ENCODE results near the gene KCNH6. TPM values are rescaled to one million over a fixed set of nuclear protein-coding genes. Genes with fewer than 3 reads are reported as not detected.

The KCNH6 gene
- total and polyA plus RNA-seq, 7 donors, result 0.13 TPM; not detected in 6

DNA sequence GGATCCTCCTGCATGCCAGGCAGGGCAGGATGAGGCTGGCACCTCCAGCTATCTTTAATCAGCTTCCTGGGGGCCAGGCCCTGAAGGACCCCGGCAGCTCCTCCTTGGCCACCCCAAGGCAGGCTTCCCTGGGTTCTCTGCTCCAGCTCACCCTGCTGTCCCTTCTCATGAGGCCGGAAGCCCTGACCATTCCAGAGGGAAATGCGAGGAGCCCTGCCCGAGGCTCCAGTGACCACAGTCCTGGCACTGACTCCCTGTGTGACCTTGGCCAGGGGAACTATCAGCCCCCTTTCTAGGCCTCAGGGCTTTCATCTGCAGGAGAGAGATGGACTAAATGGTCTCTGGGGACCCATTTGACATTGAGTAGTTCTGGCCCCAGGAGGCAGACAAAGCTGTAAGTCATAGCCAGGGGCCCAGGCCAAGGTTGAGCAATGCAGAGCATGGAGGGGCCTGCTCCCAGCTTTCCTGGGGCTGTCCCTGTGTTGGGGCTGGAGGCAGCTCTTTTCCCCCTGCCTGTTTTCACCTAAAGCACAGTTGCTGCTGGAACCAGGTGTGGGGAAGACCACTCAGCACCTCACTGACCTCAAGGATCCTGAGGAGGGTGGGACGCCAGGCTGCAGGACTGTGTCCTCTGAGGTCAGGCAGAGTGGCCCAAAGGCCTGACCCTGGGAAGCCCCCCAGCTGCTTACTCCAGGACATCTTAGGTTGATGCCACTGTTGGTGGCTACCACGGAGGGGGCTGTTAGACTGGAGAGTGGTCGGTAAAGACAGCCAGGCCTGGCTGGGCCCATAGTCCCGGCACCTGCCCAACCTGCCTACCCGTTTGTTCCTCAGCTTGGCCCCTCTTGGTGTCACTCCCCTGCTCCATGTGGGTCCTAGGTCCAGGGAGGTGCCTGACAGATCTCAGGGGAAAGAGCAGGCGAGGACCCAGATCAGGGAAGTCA lies 8.1 kb downstream of the KCNH6 start:
- Histone ChIP-seq H3K27ac (no peak overlapping the region), H3K4me1 (no peaks in the 10 kb centered on the region), H3K9me3 (no peaks in the 10 kb centered on the region), H3K27me3 (no peaks in the 10 kb centered on the region), H3K36me3 (no peaks in the 10 kb centered on the region), H3K4me3 (no peak overlapping the region)
- TF ChIP-seq POLR2AphosphoS5 (IDR thresholded peaks at IDR 0.05) (no peak), POLR2A (IDR thresholded peaks at IDR 0.05) (no peak), EP300 (IDR thresholded peaks at IDR 0.05) (no peak)
- TF ChIP-seq, protein P1, sequence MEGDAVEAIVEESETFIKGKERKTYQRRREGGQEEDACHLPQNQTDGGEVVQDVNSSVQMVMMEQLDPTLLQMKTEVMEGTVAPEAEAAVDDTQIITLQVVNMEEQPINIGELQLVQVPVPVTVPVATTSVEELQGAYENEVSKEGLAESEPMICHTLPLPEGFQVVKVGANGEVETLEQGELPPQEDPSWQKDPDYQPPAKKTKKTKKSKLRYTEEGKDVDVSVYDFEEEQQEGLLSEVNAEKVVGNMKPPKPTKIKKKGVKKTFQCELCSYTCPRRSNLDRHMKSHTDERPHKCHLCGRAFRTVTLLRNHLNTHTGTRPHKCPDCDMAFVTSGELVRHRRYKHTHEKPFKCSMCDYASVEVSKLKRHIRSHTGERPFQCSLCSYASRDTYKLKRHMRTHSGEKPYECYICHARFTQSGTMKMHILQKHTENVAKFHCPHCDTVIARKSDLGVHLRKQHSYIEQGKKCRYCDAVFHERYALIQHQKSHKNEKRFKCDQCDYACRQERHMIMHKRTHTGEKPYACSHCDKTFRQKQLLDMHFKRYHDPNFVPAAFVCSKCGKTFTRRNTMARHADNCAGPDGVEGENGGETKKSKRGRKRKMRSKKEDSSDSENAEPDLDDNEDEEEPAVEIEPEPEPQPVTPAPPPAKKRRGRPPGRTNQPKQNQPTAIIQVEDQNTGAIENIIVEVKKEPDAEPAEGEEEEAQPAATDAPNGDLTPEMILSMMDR (IDR thresholded peaks at IDR 0.05), result no peak
- 87 to 93% methylated on average over 10 of the region's 10 CpGs for WGBS, 2 donors
- DNase-seq, result no peak
- intact Hi-C loops (cut with DNase I), result no loop called here

DNA sequence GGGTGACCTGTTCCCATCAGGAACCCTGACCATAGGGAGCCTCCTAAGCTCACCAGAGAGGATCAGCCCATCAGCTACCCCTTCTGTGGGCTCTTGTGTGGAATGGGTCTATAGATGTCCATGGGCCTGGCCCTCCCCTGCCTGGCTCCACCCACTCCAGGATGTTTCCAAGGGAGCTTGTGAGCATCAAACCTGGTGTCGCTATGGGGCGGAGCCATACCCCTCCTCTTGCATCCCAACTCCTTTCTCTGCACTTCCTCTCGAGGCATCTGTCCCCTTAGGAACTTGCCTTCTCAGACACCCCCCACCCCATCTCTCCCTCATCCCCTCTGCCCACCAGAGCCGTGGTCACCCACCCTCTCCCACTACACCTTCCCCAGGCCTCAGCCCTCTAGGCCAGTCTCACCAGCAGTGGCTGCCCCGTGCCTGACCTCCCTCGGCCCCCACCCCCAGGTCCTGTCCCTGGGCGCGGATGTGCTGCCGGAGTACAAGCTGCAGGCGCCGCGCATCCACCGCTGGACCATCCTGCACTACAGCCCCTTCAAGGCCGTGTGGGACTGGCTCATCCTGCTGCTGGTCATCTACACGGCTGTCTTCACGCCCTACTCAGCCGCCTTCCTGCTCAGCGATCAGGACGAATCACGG lies 10.4 kb downstream of the KCNH6 start:
- peaks cover 0 to 9% (median 8%) of the 10 kb centered on the region in 4 donors for H3K4me1 ChIP-seq
- H3K27ac ChIP-seq, result no peak overlapping the region
- no peaks in the 10 kb centered on the region for H3K36me3 ChIP-seq
- WGBS, 2 donors, result 87 to 90% methylated on average over 20 of the region's 20 CpGs
- H3K27me3 ChIP-seq, result peaks cover 9 to 18% (median 18%) of the 10 kb centered on the region in 3 donors
- no peak overlapping the region for H3K4me3 ChIP-seq
- intact Hi-C loops (cut with DNase I), result no loop called here
- no peaks in the 10 kb centered on the region for H3K9me3 ChIP-seq
- TF ChIP-seq POLR2A (IDR thresholded peaks at IDR 0.05) (no peak), POLR2AphosphoS5 (IDR thresholded peaks at IDR 0.05) (no peak), EP300 (IDR thresholded peaks at IDR 0.05) (no peak)
- TF ChIP-seq, protein P1 (IDR thresholded peaks at IDR 0.05), result no peak
- DNase-seq, result no peak

DNA sequence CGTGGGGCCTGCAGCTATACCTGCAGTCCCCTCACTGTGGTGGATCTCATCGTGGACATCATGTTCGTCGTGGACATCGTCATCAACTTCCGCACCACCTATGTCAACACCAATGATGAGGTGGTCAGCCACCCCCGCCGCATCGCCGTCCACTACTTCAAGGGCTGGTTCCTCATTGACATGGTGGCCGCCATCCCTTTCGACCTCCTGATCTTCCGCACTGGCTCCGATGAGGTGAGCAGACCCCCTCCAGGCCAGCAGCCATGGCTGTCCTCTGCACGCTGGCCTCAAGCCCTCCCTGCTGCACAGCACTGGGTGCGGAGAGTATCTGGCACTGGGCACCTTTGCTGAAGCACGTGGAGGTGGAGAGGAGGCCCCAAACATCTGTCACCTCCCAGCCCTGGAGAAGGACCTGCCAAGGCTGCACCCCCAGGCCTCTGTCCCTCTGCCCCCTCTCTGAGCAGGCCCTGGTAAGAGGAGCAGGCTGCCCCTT lies 11.0 kb downstream of the KCNH6 start:
- intact Hi-C loops (cut with DNase I), result no loop called here
- 93 to 94% methylated on average over 17 of the region's 17 CpGs for WGBS, 2 donors
- Histone ChIP-seq H3K9me3 (no peaks in the 10 kb centered on the region), H3K4me3 (no peak overlapping the region), H3K27me3 (peaks cover 14 to 24% (median 23%) of the 10 kb centered on the region in 3 donors), H3K27ac (no peak overlapping the region), H3K4me1 (peaks cover 0 to 10% (median 9%) of the 10 kb centered on the region in 4 donors), H3K36me3 (no peaks in the 10 kb centered on the region)
- DNase-seq, result no peak
- TF ChIP-seq POLR2AphosphoS5 (IDR thresholded peaks at IDR 0.05) (no peak), EP300 (IDR thresholded peaks at IDR 0.05) (no peak), POLR2A (IDR thresholded peaks at IDR 0.05) (no peak)
- TF ChIP-seq, protein P1 (IDR thresholded peaks at IDR 0.05), result no peak

DNA sequence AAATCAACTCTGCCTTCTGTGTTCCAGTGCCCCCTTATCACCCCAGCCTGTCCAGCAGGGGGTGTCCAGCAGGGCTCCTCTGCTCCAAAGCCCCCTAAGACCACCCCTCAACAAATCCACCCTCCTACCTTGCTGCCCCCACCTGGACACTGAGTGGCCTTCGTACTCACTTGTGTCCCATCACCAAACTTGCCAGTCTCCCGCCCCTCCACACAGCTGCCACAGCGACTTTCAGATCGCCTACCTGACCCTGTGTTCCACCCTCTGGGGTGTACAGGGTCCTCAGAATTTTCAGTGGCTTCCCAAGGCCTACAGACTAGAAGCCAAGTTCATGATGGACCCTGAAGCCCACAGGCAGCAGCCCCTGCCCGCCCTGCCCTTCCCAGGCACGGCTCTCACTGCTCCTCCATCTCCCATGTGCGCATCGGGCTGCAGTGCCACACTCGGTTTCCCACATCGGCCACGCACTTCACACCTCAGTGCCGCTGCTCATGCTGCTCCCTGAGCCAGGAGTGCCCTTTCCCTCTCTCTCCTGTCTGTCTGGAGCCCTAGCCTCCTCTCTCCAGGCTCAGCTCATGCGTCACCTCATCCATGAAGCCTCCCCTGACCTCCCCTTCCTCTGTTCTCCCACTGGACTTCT lies 11.8 kb downstream of the KCNH6 start:
- no peak for DNase-seq
- Histone ChIP-seq H3K4me3 (no peak overlapping the region), H3K9me3 (no peaks in the 10 kb centered on the region), H3K36me3 (no peaks in the 10 kb centered on the region), H3K4me1 (peaks cover 0 to 10% (median 9%) of the 10 kb centered on the region in 4 donors), H3K27me3 (peaks cover 15 to 31% (median 25%) of the 10 kb centered on the region in 3 donors), H3K27ac (no peak overlapping the region)
- intact Hi-C loops (cut with DNase I), result no loop called here
- TF ChIP-seq EP300 (IDR thresholded peaks at IDR 0.05), result no peak
- TF ChIP-seq POLR2AphosphoS5 (IDR thresholded peaks at IDR 0.05), result no peak
- no peak for TF ChIP-seq POLR2A (IDR thresholded peaks at IDR 0.05)
- TF ChIP-seq, protein P1 (IDR thresholded peaks at IDR 0.05), result no peak
- WGBS, 2 donors, result 89 to 91% methylated on average over 13 of the region's 13 CpGs
